ENCODE data around the gene MATN4. TPM values are rescaled to one million over a fixed set of nuclear protein-coding genes. Genes with fewer than 3 reads are reported as not detected.

The MATN4 gene
- total RNA-seq, 3 donors from 2014 or later (not counting 1 experiment from before 2014, with no cell fraction given), result not detected

GRCh38 chr20:45306431-45306982 lies 1.6 kb downstream of the MATN4 start, which contains the start of gene RBPJL:
RBPJL (plus strand) TSS chr20:45306840; CDS start chr20:45306923, 83 bp downstream.
- peak; percentile 69 for TF ChIP-seq CTCF (IDR thresholded peaks at IDR 0.05)
- no peaks in the 10 kb centered on the region for H3K36me3 ChIP-seq (ENCODE audit: control insufficient read depth, insufficient read depth, low read length)
- Mint-ChIP-seq H3K27ac (no peak within 1 kb of the TSS), H3K9me3 (no peaks in the 10 kb centered on the region), H3K4me1 (peaks cover 0 to 3% of the 10 kb centered on the region in 2 donors), H3K36me3 (no peaks in the 10 kb centered on the region), H3K27me3 (ENCODE audit: low read depth in 2 of 2) (peaks cover 37 to 49% of the 10 kb centered on the region in 2 donors), H3K4me3 (no peak within 1 kb of the TSS)
- WGBS (ENCODE audit: insufficient coverage), result 24% methylated on average over 41 of the region's 41 CpGs
- H3K4me3 ChIP-seq (ENCODE audit: low read length), result no peak within 1 kb of the TSS
- ATAC-seq (peak in 1 of 3 donors; percentile 45), DNase-seq (peak; percentile 33 to 62)
- H3K27ac ChIP-seq (ENCODE audit: low read length), result no peak within 1 kb of the TSS
- no peaks in the 10 kb centered on the region for H3K4me1 ChIP-seq (ENCODE audit: control insufficient read depth, insufficient read depth, low read length)
- H3K27me3 ChIP-seq (ENCODE audit: control insufficient read depth, insufficient read depth, low read length), result peaks cover 5% of the 10 kb centered on the region
- intact Hi-C loops (cut with micrococcal nuclease), result no loop called here
- H3K9me3 ChIP-seq (ENCODE audit: control insufficient read depth, insufficient read depth, low read length), result no peaks in the 10 kb centered on the region

- Mint-ChIP-seq H3K4me3 (no peak overlapping the region), H3K4me1 (no peaks in the 10 kb centered on the region), H3K27ac (no peak overlapping the region), H3K27me3 (ENCODE audit: low read depth in 2 of 2) (peaks cover 28 to 36% of the 10 kb centered on the region in 2 donors), H3K9me3 (no peaks in the 10 kb centered on the region), H3K36me3 (no peaks in the 10 kb centered on the region)
- H3K4me3 ChIP-seq (ENCODE audit: low read length), result no peak overlapping the region
- H3K9me3 ChIP-seq (ENCODE audit: control insufficient read depth, insufficient read depth, low read length), result no peaks in the 10 kb centered on the region
- intact Hi-C loops (cut with micrococcal nuclease), result no loop called here
- ATAC-seq, result no peak
- no peak for DNase-seq
- WGBS (ENCODE audit: insufficient coverage), result 80% methylated on average over 4 of the region's 4 CpGs
- H3K36me3 ChIP-seq (ENCODE audit: control insufficient read depth, insufficient read depth, low read length), result no peaks in the 10 kb centered on the region
- peaks cover 5% of the 10 kb centered on the region for H3K27me3 ChIP-seq (ENCODE audit: control insufficient read depth, insufficient read depth, low read length)
- TF ChIP-seq CTCF (IDR thresholded peaks at IDR 0.05), result no peak
- H3K27ac ChIP-seq (ENCODE audit: low read length), result no peak overlapping the region
- H3K4me1 ChIP-seq (ENCODE audit: control insufficient read depth, insufficient read depth, low read length), result no peaks in the 10 kb centered on the region
These were observed 2.8 kb downstream of the MATN4 start for GRCh38 chr20:45305262-45305661.

GRCh38 chr20:45304464-45304999 lies 3.6 kb downstream of the MATN4 start:
- H3K4me1 Mint-ChIP-seq, result no peaks in the 10 kb centered on the region
- H3K9me3 ChIP-seq (ENCODE audit: control insufficient read depth, insufficient read depth, low read length), result no peaks in the 10 kb centered on the region
- no peaks in the 10 kb centered on the region for H3K36me3 Mint-ChIP-seq
- 66% methylated on average over 43 of the region's 43 CpGs for WGBS (ENCODE audit: insufficient coverage)
- no peak overlapping the region for H3K4me3 Mint-ChIP-seq
- peaks cover 23 to 34% of the 10 kb centered on the region in 2 donors for H3K27me3 Mint-ChIP-seq (ENCODE audit: low read depth in 2 of 2)
- no peak for DNase-seq
- H3K27me3 ChIP-seq (ENCODE audit: control insufficient read depth, insufficient read depth, low read length), result peaks cover 5% of the 10 kb centered on the region
- H3K36me3 ChIP-seq (ENCODE audit: control insufficient read depth, insufficient read depth, low read length), result no peaks in the 10 kb centered on the region
- intact Hi-C loops (cut with micrococcal nuclease), result no loop called here
- no peaks in the 10 kb centered on the region for H3K9me3 Mint-ChIP-seq
- H3K4me1 ChIP-seq (ENCODE audit: control insufficient read depth, insufficient read depth, low read length), result no peaks in the 10 kb centered on the region
- H3K4me3 ChIP-seq (ENCODE audit: low read length), result no peak overlapping the region
- TF ChIP-seq CTCF (IDR thresholded peaks at IDR 0.05), result no peak
- H3K27ac Mint-ChIP-seq, result no peak overlapping the region
- H3K27ac ChIP-seq (ENCODE audit: low read length), result no peak overlapping the region
- ATAC-seq, result no peak
